ENCODE results near the gene DOCK10. TPM values are rescaled to one million over a fixed set of nuclear protein-coding genes. Genes with fewer than 3 reads are reported as not detected.

The DOCK10 gene
- total RNA-seq, 4 donors from 2014 or later, result 16.7 to 37.2 (median 20.8) TPM

- peaks cover 0 to 47% (median 4%) of the 10 kb centered on the region in 3 donors for H3K36me3 ChIP-seq
- WGBS, 2 donors, result 90 to 92% methylated on average over 2 of the region's 2 CpGs
- H3K27ac ChIP-seq, result no peak overlapping the region
- no peak overlapping the region for H3K4me3 ChIP-seq
- TF ChIP-seq POLR2A (IDR thresholded peaks at IDR 0.05) (no peak), CTCF (IDR thresholded peaks at IDR 0.05) (no peak), EP300 (IDR thresholded peaks at IDR 0.05) (no peak)
- H3K4me1 ChIP-seq, result peaks cover 0 to 1% (median 0%) of the 10 kb centered on the region in 4 donors
- no peaks in the 10 kb centered on the region for H3K9me3 ChIP-seq
- no peak for DNase-seq (ENCODE audit: low spot score in 2 of 2)
- no peaks in the 10 kb centered on the region for H3K27me3 ChIP-seq
Measured at GRCh38 chr2:224843141-224843540, 199.1 kb downstream of the DOCK10 start.

GRCh38 chr2:224841910-224842309, 200.4 kb downstream of the DOCK10 start:
- H3K27ac ChIP-seq, result no peak overlapping the region
- DNase-seq (ENCODE audit: low spot score in 2 of 2), result no peak
- no peaks in the 10 kb centered on the region for H3K27me3 ChIP-seq
- WGBS, 2 donors, result 86 to 93% methylated on average over 4 of the region's 4 CpGs
- peaks cover 0 to 47% (median 4%) of the 10 kb centered on the region in 3 donors for H3K36me3 ChIP-seq
- H3K4me1 ChIP-seq, result no peaks in the 10 kb centered on the region
- no peak overlapping the region for H3K4me3 ChIP-seq
- H3K9me3 ChIP-seq, result no peaks in the 10 kb centered on the region
- TF ChIP-seq CTCF (IDR thresholded peaks at IDR 0.05) (no peak), POLR2A (IDR thresholded peaks at IDR 0.05) (no peak), EP300 (IDR thresholded peaks at IDR 0.05) (no peak)

- DNase-seq (ENCODE audit: low spot score in 2 of 2), result no peak
- Histone ChIP-seq H3K4me3 (no peak overlapping the region), H3K36me3 (peaks cover 0 to 40% (median 4%) of the 10 kb centered on the region in 3 donors), H3K9me3 (no peaks in the 10 kb centered on the region), H3K27me3 (no peaks in the 10 kb centered on the region), H3K4me1 (no peaks in the 10 kb centered on the region), H3K27ac (no peak overlapping the region)
- TF ChIP-seq EP300 (IDR thresholded peaks at IDR 0.05) (no peak), POLR2A (IDR thresholded peaks at IDR 0.05) (no peak), CTCF (IDR thresholded peaks at IDR 0.05) (no peak)
Measured at GRCh38 chr2:224838335-224838734, 203.9 kb downstream of the DOCK10 start.

GRCh38 chr2:224837558-224837957, 204.7 kb downstream of the DOCK10 start:
- H3K4me3 ChIP-seq, result no peak overlapping the region
- H3K4me1 ChIP-seq, result no peaks in the 10 kb centered on the region
- 68 to 70% methylated on average over 3 of the region's 3 CpGs for WGBS, 2 donors
- no peak for DNase-seq (ENCODE audit: low spot score in 2 of 2)
- H3K27me3 ChIP-seq, result no peaks in the 10 kb centered on the region
- TF ChIP-seq EP300 (IDR thresholded peaks at IDR 0.05), result no peak
- no peak for TF ChIP-seq CTCF (IDR thresholded peaks at IDR 0.05)
- no peak for TF ChIP-seq POLR2A (IDR thresholded peaks at IDR 0.05)
- peaks cover 0 to 39% (median 4%) of the 10 kb centered on the region in 3 donors for H3K36me3 ChIP-seq
- no peak overlapping the region for H3K27ac ChIP-seq
- no peaks in the 10 kb centered on the region for H3K9me3 ChIP-seq

GRCh38 chr2:224837066-224837465, 205.2 kb downstream of the DOCK10 start:
- H3K4me1 ChIP-seq, result no peaks in the 10 kb centered on the region
- H3K4me3 ChIP-seq, result no peak overlapping the region
- TF ChIP-seq CTCF (IDR thresholded peaks at IDR 0.05) (no peak), EP300 (IDR thresholded peaks at IDR 0.05) (no peak), POLR2A (IDR thresholded peaks at IDR 0.05) (no peak)
- H3K36me3 ChIP-seq, result peaks cover 0 to 38% (median 4%) of the 10 kb centered on the region in 3 donors
- H3K9me3 ChIP-seq, result no peaks in the 10 kb centered on the region
- DNase-seq (ENCODE audit: low spot score in 2 of 2), result no peak
- no peak overlapping the region for H3K27ac ChIP-seq
- WGBS, 2 donors, result 77 to 90% methylated on average over 2 of the region's 2 CpGs
- H3K27me3 ChIP-seq, result no peaks in the 10 kb centered on the region
